SK-N-MC (cell line): ENCODE results near the gene ARG2.
"Not testable (repeated sequence)": the region's sequence is repeated elsewhere in the genome, so short reads cannot be mapped to it uniquely, and the experiment has no call there.

Experiments used
- EZH2 ChIP-seq: fragments of 200-600 bp; sonication (generic); IDR thresholded peaks from one replicate; pipeline ENCODE4 v1.6.1; 2017; ENCODE audit warnings: antibody characterized with exemption
- FOXP2 ChIP-seq: optimal IDR thresholded peaks from 2 replicates; pipeline ENCODE3; 2011; ENCODE audit warnings: mild to moderate bottlenecking, moderate library complexity; ENCODE audit not compliant: insufficient read depth; ENCODE audit errors: extremely low read length, control extremely low read depth
- POLR2AphosphoS5 ChIP-seq: IDR thresholded peaks from 2 replicates; pipeline ENCODE4 v1.6.1; 2012; ENCODE audit warnings: mild to moderate bottlenecking, low read depth, low read length, borderline replicate concordance

DNA sequence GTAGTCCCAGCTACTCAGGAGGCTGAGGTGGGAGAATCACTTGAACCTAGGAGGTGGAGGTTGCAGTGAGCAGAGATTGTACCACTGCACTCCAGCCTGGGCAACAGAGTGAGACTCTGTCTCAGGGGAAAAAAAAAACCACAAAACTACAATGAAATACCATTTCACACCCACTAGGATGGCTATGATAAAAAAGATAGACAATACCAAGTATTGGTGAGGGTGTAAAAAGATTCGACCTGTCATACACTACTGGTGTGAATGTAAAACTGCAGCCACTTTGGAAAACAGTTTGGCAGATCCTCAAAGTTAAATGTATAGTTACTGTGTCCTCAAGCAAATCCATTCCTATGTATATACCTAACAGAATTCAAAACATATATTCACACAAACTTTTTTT lies 6.4 kb downstream of the ARG2 start:
- TF ChIP-seq POLR2AphosphoS5, EZH2, FOXP2: not testable (repeated sequence)
